K562 (cell line): ENCODE results near the gene NMNAT3. TPM values are rescaled to one million over a fixed set of nuclear protein-coding genes. Genes with fewer than 3 reads are reported as not detected.

Experiments
- ATAC-seq: fragments of 200-7000 bp; cut with Tn5 transposase; 3 replicates; pipeline ENCODE4 v1.9.1; 2020; ENCODE audit warnings: moderate library complexity
- BruUV-seq: library from RNA; stranded (reverse); fragments of 400-500 nt; replicated peaks from 2 replicates; lab custom pipeline; 2021; lab: Mats Ljungman, UMichigan
- CTCF ChIA-PET: fragments of 300-600 bp; formaldehyde crosslinking; extraction: SDS; loops from one replicate; lab custom pipeline; 2021; ENCODE audit warnings: low intra/inter-chr PET ratio; lab: Yijun Ruan, JAX
- POLR2A ChIA-PET: fragments of 300-600, 350-650 bp; sonication (Branson Sonifier 250); formaldehyde crosslinking; extraction: SDS; loops from one replicate; lab custom pipeline; 2021; ENCODE audit warnings: antibody characterized with exemption, inconsistent platforms; lab: Yijun Ruan, JAX
- DNase-seq, 4 experiments: peaks; one replicate each; pipeline versions ENCODE4 v3.0.0 to v3.0.0-alpha.2; 2011 to 2018; ENCODE audit warnings: low spot score in 3 of 4, mixed read lengths in 3 of 4; ENCODE audit errors: extremely low read depth in 1 of 4
- FAIRE-seq: peaks from 2 replicates; lab custom pipeline; 2011; peaks lifted over from hg19 to GRCh38; lab: Jason Lieb, UNC
- H2AFZ ChIP-seq: 2 replicates; pipeline ENCODE4 v1.6.0; 2011; ENCODE audit warnings: low read depth, low read length, control low read depth, inconsistent platforms
- H3K27ac ChIP-seq: fragments of 200-600 bp; 3 replicates; pipeline ENCODE4 v1.8.0; 2011; ENCODE audit warnings: low read depth, mild to moderate bottlenecking, control low read depth, inconsistent platforms, low read length, moderate library complexity, mixed read lengths; ENCODE audit errors: extremely low read depth
- H3K27me3 ChIP-seq, 2 experiments: fragments of 300-600 bp in 1 of 2; 2 replicates in 1 of 2; 3 replicates in 1 of 2; pipeline versions ENCODE4 v1.6.0 to v1.8.0; 2011; ENCODE audit warnings: inconsistent platforms in 2 of 2, low read length in 2 of 2, mild to moderate bottlenecking in 1 of 2, mixed read lengths in 1 of 2, moderate library complexity in 1 of 2; ENCODE audit not compliant: control insufficient read depth in 2 of 2, insufficient read depth in 2 of 2
- H3K36me3 ChIP-seq: fragments of 300-600 bp; 3 replicates; pipeline ENCODE4 v1.8.0; 2011; ENCODE audit warnings: mild to moderate bottlenecking, low read length, inconsistent platforms; ENCODE audit not compliant: control insufficient read depth, insufficient read depth
- H3K4me1 ChIP-seq, 2 experiments: fragments of 200-600 bp in 1 of 2; replicated peaks in 1 of 2; 2 replicates in 1 of 2; 3 replicates in 1 of 2; pipeline versions ENCODE4 v1.5.1 to v1.8.0; 2011; ENCODE audit warnings: inconsistent platforms in 2 of 2, low read length in 2 of 2, mild to moderate bottlenecking in 1 of 2, mixed read lengths in 1 of 2, moderate library complexity in 1 of 2; ENCODE audit not compliant: control insufficient read depth in 2 of 2, insufficient read depth in 2 of 2
- H3K4me2 ChIP-seq: 2 replicates; pipeline ENCODE4 v1.6.1; 2011; ENCODE audit warnings: low read length, control low read depth, inconsistent platforms, mixed read lengths; ENCODE audit not compliant: insufficient read depth
- H3K4me3 ChIP-seq: fragments of 200-600 bp; sonication (generic), shearing (Covaris generic); 2 replicates; pipeline ENCODE4 v1.5.1; 2016; ENCODE audit warnings: control low read depth, inconsistent platforms
- H3K79me2 ChIP-seq: fragments of 200-600 bp; 3 replicates; pipeline ENCODE4 v1.8.0; 2011; ENCODE audit warnings: low read length, inconsistent platforms; ENCODE audit not compliant: control insufficient read depth, insufficient read depth
- H3K9ac ChIP-seq, 2 experiments: 2 replicates each; pipeline versions ENCODE4 v1.6.0 to v1.6.1; 2011; ENCODE audit warnings: low read depth in 2 of 2, low read length in 2 of 2, control low read depth in 1 of 2, inconsistent platforms in 1 of 2, mild to moderate bottlenecking in 1 of 2, mixed read lengths in 1 of 2; ENCODE audit not compliant: insufficient read depth in 1 of 2
- H3K9me1 ChIP-seq: one replicate; pipeline ENCODE4 v1.6.0; 2011; ENCODE audit warnings: inconsistent platforms, mild to moderate bottlenecking, low read length, moderate library complexity; ENCODE audit not compliant: control insufficient read depth, insufficient read depth
- H3K9me3 ChIP-seq: replicated peaks from 2 replicates; pipeline ENCODE4 v1.5.1; 2011; ENCODE audit warnings: low read depth, low read length, inconsistent platforms; ENCODE audit not compliant: control insufficient read depth, insufficient read depth
- H4K20me1 ChIP-seq: replicated peaks from 2 replicates; pipeline ENCODE4 v1.6.1; 2011; ENCODE audit warnings: low read length, inconsistent platforms, mixed read lengths; ENCODE audit not compliant: control insufficient read depth, insufficient read depth
- CEBPB ChIP-seq: fragments of 450-650 bp; IDR thresholded peaks from 2 replicates; pipeline ENCODE4 v1.6.1; 2016; ENCODE audit warnings: missing genetic modification characterization, missing compliant biosample characterization
- WGBS: fragments of 100-300 bp; shearing (Covaris generic); methylation state at CpG from one replicate; pipeline ENCODE4 v1.1.6; 2016; ENCODE audit warnings: low coverage, mixed read lengths; ENCODE audit not compliant: insufficient coverage; ENCODE audit errors: missing lambda C conversion rate; 5-methylcytosine and 5-hydroxymethylcytosine counted together
- in situ Hi-C: fragments of 300-500 bp; cut with MboI; formaldehyde crosslinking; loops from 4 replicates; pipeline ENCODE4 v1.15.0; 2018; ENCODE audit warnings: inconsistent platforms, mixed read lengths
- intact Hi-C: fragments of 100-400 bp; cut with micrococcal nuclease; formaldehyde crosslinking; loops from 2 replicates; pipeline ENCODE4 v1.14.2; 2022
- polyA plus RNA-seq, 8 experiments: library from polyadenylated mRNA; depleted of rRNA in 4 of 8; stranded (reverse) in 5 of 8; unstranded in 3 of 8; fragments of >200 nt; fragmentation: Nextera tagmentation in 2 of 8; fragmentation: Illumina TruSeq in 1 of 8; extraction: Ambion mirVana in 2 of 8; extraction: Trizol in 1 of 8; gene quantifications; 2 replicates each; pipeline versions ENCODE4 v1.2.1 to v1.2.3, GENCODE V29; 2011 to 2014; ENCODE audit warnings: inconsistent platforms in 1 of 8, missing spikeins in 1 of 8
- total RNA-seq, 7 experiments: library from RNA; depleted of rRNA in 6 of 7; stranded (reverse); fragments of >200 nt in 6 of 7; fragmentation: Illumina TruSeq in 2 of 7; extraction: Trizol in 2 of 7; gene quantifications; 2 replicates each; pipeline versions ENCODE4 v1.2.1 to v1.2.3, GENCODE V29; 2011 to 2021; ENCODE audit warnings: low replicate concordance in 1 of 7
- TF ChIP-seq, protein P1 (sequence below), 2 experiments: fragments of 150-350 bp in 1 of 2; IDR thresholded peaks; 2 replicates each; pipeline ENCODE4 v1.6.1; 2012 to 2016; ENCODE audit warnings: low read depth in 2 of 2, low read length in 2 of 2, mild to moderate bottlenecking in 1 of 2, moderate library complexity in 1 of 2
- TF ChIP-seq, protein P2 (sequence below): sonication (generic); IDR thresholded peaks from 2 replicates; pipeline ENCODE4 v1.6.1; 2016

Gene NMNAT3
- total and polyA plus RNA-seq, 9 of the 15 experiments (the other 6 are each of a cell fraction or from before 2014, with no cell fraction given) = 2.3 to 12.5 (median 6.6) TPM

DNA sequence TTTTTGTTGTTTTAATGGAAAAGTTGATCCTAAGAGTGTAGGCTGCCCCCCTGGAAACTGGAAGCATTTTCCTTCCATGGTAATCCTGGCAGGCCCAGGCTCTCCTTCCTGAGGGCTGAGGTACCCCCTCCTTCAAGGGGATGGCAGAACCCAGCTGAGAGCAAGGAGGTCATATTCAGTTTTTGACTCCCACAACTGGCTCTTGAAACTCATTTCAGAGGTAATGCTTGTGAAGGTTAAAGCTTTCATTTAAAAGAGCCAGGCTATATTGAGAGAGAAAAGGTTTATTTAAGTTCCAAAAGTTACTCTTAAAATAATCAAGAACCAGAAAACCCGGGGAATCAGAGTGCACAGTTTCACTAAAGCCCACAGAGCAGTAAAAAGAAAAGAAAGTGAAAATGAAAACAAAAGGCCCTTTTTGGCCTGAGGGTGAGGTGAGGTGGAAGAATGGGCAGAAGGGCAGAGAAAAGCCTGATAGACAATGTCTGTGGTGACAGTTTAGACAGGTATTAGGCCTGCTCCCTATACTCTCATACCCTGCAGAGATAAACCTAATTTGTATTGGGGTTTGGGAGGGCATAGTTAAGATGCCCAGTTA lies 91.3 kb downstream of the NMNAT3 start:
- no peak for FAIRE-seq
- WGBS = 0% methylated on average over 1 of the region's 1 CpG
- no peak overlapping the region for H3K4me2 ChIP-seq
- no peaks in the 10 kb centered on the region for H3K79me2 ChIP-seq
- H3K27me3 ChIP-seq = peaks cover 0 to 14% of the 10 kb centered on the region in 2 experiments; a peak in 1 of 5 replicates
- H3K9me3 ChIP-seq = no peaks in the 10 kb centered on the region
- CTCF ChIA-PET = no interaction called here
- H3K4me1 ChIP-seq = no peaks in the 10 kb centered on the region
- no peak for DNase-seq
- TF ChIP-seq, protein P1, sequence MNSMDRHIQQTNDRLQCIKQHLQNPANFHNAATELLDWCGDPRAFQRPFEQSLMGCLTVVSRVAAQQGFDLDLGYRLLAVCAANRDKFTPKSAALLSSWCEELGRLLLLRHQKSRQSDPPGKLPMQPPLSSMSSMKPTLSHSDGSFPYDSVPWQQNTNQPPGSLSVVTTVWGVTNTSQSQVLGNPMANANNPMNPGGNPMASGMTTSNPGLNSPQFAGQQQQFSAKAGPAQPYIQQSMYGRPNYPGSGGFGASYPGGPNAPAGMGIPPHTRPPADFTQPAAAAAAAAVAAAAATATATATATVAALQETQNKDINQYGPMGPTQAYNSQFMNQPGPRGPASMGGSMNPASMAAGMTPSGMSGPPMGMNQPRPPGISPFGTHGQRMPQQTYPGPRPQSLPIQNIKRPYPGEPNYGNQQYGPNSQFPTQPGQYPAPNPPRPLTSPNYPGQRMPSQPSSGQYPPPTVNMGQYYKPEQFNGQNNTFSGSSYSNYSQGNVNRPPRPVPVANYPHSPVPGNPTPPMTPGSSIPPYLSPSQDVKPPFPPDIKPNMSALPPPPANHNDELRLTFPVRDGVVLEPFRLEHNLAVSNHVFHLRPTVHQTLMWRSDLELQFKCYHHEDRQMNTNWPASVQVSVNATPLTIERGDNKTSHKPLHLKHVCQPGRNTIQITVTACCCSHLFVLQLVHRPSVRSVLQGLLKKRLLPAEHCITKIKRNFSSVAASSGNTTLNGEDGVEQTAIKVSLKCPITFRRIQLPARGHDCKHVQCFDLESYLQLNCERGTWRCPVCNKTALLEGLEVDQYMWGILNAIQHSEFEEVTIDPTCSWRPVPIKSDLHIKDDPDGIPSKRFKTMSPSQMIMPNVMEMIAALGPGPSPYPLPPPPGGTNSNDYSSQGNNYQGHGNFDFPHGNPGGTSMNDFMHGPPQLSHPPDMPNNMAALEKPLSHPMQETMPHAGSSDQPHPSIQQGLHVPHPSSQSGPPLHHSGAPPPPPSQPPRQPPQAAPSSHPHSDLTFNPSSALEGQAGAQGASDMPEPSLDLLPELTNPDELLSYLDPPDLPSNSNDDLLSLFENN (IDR thresholded peaks at IDR 0.05; ENCODE audit: low read depth in 2 of 2, low read length in 2 of 2) = no peak
- TF ChIP-seq, protein P2, sequence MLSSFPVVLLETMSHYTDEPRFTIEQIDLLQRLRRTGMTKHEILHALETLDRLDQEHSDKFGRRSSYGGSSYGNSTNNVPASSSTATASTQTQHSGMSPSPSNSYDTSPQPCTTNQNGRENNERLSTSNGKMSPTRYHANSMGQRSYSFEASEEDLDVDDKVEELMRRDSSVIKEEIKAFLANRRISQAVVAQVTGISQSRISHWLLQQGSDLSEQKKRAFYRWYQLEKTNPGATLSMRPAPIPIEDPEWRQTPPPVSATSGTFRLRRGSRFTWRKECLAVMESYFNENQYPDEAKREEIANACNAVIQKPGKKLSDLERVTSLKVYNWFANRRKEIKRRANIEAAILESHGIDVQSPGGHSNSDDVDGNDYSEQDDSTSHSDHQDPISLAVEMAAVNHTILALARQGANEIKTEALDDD = no peak
- no peak for TF ChIP-seq CEBPB (tag)
- TF ChIP-seq, all 486 proteins: peak for 0
- Histone ChIP-seq H3K9ac (no peak overlapping the region), H3K27ac (no peak overlapping the region), H3K4me3 (no peak overlapping the region), H4K20me1 (no peaks in the 10 kb centered on the region; the same call in 1 of the 2 replicates), H2AFZ (no peak overlapping the region), H3K36me3 (no peaks in the 10 kb centered on the region), H3K9me1 (no peaks in the 10 kb centered on the region)
- POLR2A ChIA-PET = no interaction called here
- intact Hi-C loops (no loop called here), in situ Hi-C loops (no loop called here)
- BruUV-seq = no TSS peak
- ATAC-seq = no peak
